ENCODE measurements around the gene IQCK. TPM values are rescaled to one million over a fixed set of nuclear protein-coding genes. Genes with fewer than 3 reads are reported as not detected.

Gene IQCK
- total and polyA plus RNA-seq, 2 donors (not counting 1 experiment from before 2014, with no cell fraction given): 4.6 to 9.9 TPM

GRCh38 chr16:19861811-19862327 lies 143.8 kb downstream of the IQCK start:
- Histone ChIP-seq H3K4me2 (ENCODE audit: extremely low read depth, insufficient read depth, low read length) (no peak overlapping the region), H3K27ac (ENCODE audit: insufficient read depth, low read length) (no peak overlapping the region), H3K36me3 (ENCODE audit: control insufficient read depth, insufficient read depth, low read length) (no peaks in the 10 kb centered on the region), H3K9me3 (ENCODE audit: control insufficient read depth, insufficient read depth, low read depth, low read length) (no peaks in the 10 kb centered on the region), H4K20me1 (ENCODE audit: control insufficient read depth, extremely low read depth, insufficient read depth, low read length) (no peaks in the 10 kb centered on the region), H2AFZ (ENCODE audit: low read length) (no peak overlapping the region), H3K4me3 (replicated peaks in 1 of 4; ENCODE audit: control extremely low read depth in 1 of 4, insufficient read depth in 1 of 4, low read depth in 3 of 4, low read length in 4 of 4) (no peak overlapping the region), H3K79me2 (ENCODE audit: control insufficient read depth, insufficient read depth, low read length) (no peaks in the 10 kb centered on the region), H3K4me1 (ENCODE audit: control insufficient read depth, extremely low read depth, insufficient read depth, low read length) (no peaks in the 10 kb centered on the region), H3K9ac (ENCODE audit: insufficient read depth, low read length) (no peak overlapping the region), H3K27me3 (ENCODE audit: control insufficient read depth, insufficient read depth, low read length) (no peaks in the 10 kb centered on the region)
- TF ChIP-seq EZH2 (IDR thresholded peaks at IDR 0.05; ENCODE audit: low read length, missing control alignments) (no peak), CTCF (conservative IDR thresholded peaks at IDR 0.05 in 1 of 2, IDR thresholded peaks at IDR 0.05 in 1 of 2; ENCODE audit: low read depth in 1 of 2, low read length in 2 of 2) (no peak)
- DNase-seq (ENCODE audit: low read depth in 2 of 2): no peak

GRCh38 chr16:19863990-19864389 lies 145.9 kb downstream of the IQCK start:
- no peaks in the 10 kb centered on the region for H4K20me1 ChIP-seq (ENCODE audit: control insufficient read depth, extremely low read depth, insufficient read depth, low read length)
- H3K4me2 ChIP-seq (ENCODE audit: extremely low read depth, insufficient read depth, low read length): no peak overlapping the region
- H3K27ac ChIP-seq (ENCODE audit: insufficient read depth, low read length): no peak overlapping the region
- H3K79me2 ChIP-seq (ENCODE audit: control insufficient read depth, insufficient read depth, low read length): no peaks in the 10 kb centered on the region
- H2AFZ ChIP-seq (ENCODE audit: low read length): no peak overlapping the region
- H3K4me3 ChIP-seq (replicated peaks in 1 of 4; ENCODE audit: control extremely low read depth in 1 of 4, insufficient read depth in 1 of 4, low read depth in 3 of 4, low read length in 4 of 4): no peak overlapping the region
- H3K4me1 ChIP-seq (ENCODE audit: control insufficient read depth, extremely low read depth, insufficient read depth, low read length): no peaks in the 10 kb centered on the region
- H3K27me3 ChIP-seq (ENCODE audit: control insufficient read depth, insufficient read depth, low read length): no peaks in the 10 kb centered on the region
- H3K9me3 ChIP-seq (ENCODE audit: control insufficient read depth, insufficient read depth, low read depth, low read length): no peaks in the 10 kb centered on the region
- H3K36me3 ChIP-seq (ENCODE audit: control insufficient read depth, insufficient read depth, low read length): no peaks in the 10 kb centered on the region
- no peak for DNase-seq (ENCODE audit: low read depth in 2 of 2)
- H3K9ac ChIP-seq (ENCODE audit: insufficient read depth, low read length): no peak overlapping the region
- no peak for TF ChIP-seq CTCF (conservative IDR thresholded peaks at IDR 0.05 in 1 of 2, IDR thresholded peaks at IDR 0.05 in 1 of 2; ENCODE audit: low read depth in 1 of 2, low read length in 2 of 2)
- no peak for TF ChIP-seq EZH2 (IDR thresholded peaks at IDR 0.05; ENCODE audit: low read length, missing control alignments)

- no peaks in the 10 kb centered on the region for H3K27me3 ChIP-seq (ENCODE audit: control insufficient read depth, insufficient read depth, low read length)
- no peak overlapping the region for H3K4me3 ChIP-seq (replicated peaks in 1 of 4; ENCODE audit: control extremely low read depth in 1 of 4, insufficient read depth in 1 of 4, low read depth in 3 of 4, low read length in 4 of 4)
- no peak overlapping the region for H3K27ac ChIP-seq (ENCODE audit: insufficient read depth, low read length)
- no peaks in the 10 kb centered on the region for H3K79me2 ChIP-seq (ENCODE audit: control insufficient read depth, insufficient read depth, low read length)
- H3K36me3 ChIP-seq (ENCODE audit: control insufficient read depth, insufficient read depth, low read length): no peaks in the 10 kb centered on the region
- H4K20me1 ChIP-seq (ENCODE audit: control insufficient read depth, extremely low read depth, insufficient read depth, low read length): no peaks in the 10 kb centered on the region
- no peaks in the 10 kb centered on the region for H3K4me1 ChIP-seq (ENCODE audit: control insufficient read depth, extremely low read depth, insufficient read depth, low read length)
- TF ChIP-seq CTCF (conservative IDR thresholded peaks at IDR 0.05 in 1 of 2, IDR thresholded peaks at IDR 0.05 in 1 of 2; ENCODE audit: low read depth in 1 of 2, low read length in 2 of 2) (no peak), EZH2 (IDR thresholded peaks at IDR 0.05; ENCODE audit: low read length, missing control alignments) (no peak)
- no peak overlapping the region for H3K9ac ChIP-seq (ENCODE audit: insufficient read depth, low read length)
- H3K4me2 ChIP-seq (ENCODE audit: extremely low read depth, insufficient read depth, low read length): no peak overlapping the region
- H3K9me3 ChIP-seq (ENCODE audit: control insufficient read depth, insufficient read depth, low read depth, low read length): no peaks in the 10 kb centered on the region
- no peak for DNase-seq (ENCODE audit: low read depth in 2 of 2)
- H2AFZ ChIP-seq (ENCODE audit: low read length): no peak overlapping the region
These were observed 146.5 kb downstream of the IQCK start for GRCh38 chr16:19864566-19864965.

All from fibroblast of lung (primary cell).